SK-N-MC (cell line): ENCODE measurements around the gene DLL1.
A peak's percentile ranks its signal among the peaks of the same experiment; 100 is the strongest.

Experiments
- DNase-seq: peaks from one replicate; pipeline ENCODE4 v3.0.0-alpha.2; 2011; ENCODE audit warnings: low read depth, low spot score
- H3K27ac ChIP-seq: fragments of 200-600 bp; sonication (generic); 2 replicates; pipeline ENCODE4 v1.5.1; 2016; ENCODE audit warnings: mixed run types
- H3K36me3 ChIP-seq: fragments of 200-600 bp; sonication (generic); 2 replicates; pipeline ENCODE4 v1.6.1; 2017; ENCODE audit warnings: antibody characterized with exemption, low read length, mixed read lengths; ENCODE audit not compliant: insufficient read depth
- H3K4me3 ChIP-seq: fragments of 200-600 bp; sonication (generic); 2 replicates; pipeline ENCODE4 v1.5.1; 2016
- H3K9ac ChIP-seq: fragments of 200-600 bp; sonication (generic); 2 replicates; pipeline ENCODE4 v1.8.0; 2017; ENCODE audit warnings: mixed run types, mixed read lengths; ENCODE audit not compliant: insufficient read length
- H3K9me3 ChIP-seq: fragments of 200-600 bp; sonication (generic); 2 replicates; pipeline ENCODE4 v1.6.1; 2017; ENCODE audit warnings: low read depth, mild to moderate bottlenecking, antibody characterized with exemption, low read length, moderate library complexity, mixed read lengths
- EZH2 ChIP-seq: fragments of 200-600 bp; sonication (generic); IDR thresholded peaks from one replicate; pipeline ENCODE4 v1.6.1; 2017; ENCODE audit warnings: antibody characterized with exemption
- FOXP2 ChIP-seq: optimal IDR thresholded peaks from 2 replicates; pipeline ENCODE3; 2011; ENCODE audit warnings: mild to moderate bottlenecking, moderate library complexity; ENCODE audit not compliant: insufficient read depth; ENCODE audit errors: extremely low read length, control extremely low read depth
- POLR2AphosphoS5 ChIP-seq: IDR thresholded peaks from 2 replicates; pipeline ENCODE4 v1.6.1; 2012; ENCODE audit warnings: mild to moderate bottlenecking, low read depth, low read length, borderline replicate concordance

Gene DLL1

GRCh38 chr6:170292111-170292406, 1.2 kb upstream of the DLL1 start:
- Histone ChIP-seq H3K27ac (no peak overlapping the region), H3K9ac (no peak overlapping the region), H3K9me3 (no peaks in the 10 kb centered on the region), H3K36me3 (no peaks in the 10 kb centered on the region), H3K4me3 (peak overlapping the region; percentile 78)
- no peak for DNase-seq
- no peak for TF ChIP-seq POLR2AphosphoS5
- no peak for TF ChIP-seq EZH2
- TF ChIP-seq FOXP2, result no peak

- no peaks in the 10 kb centered on the region for H3K36me3 ChIP-seq
- no peak for TF ChIP-seq EZH2
- TF ChIP-seq POLR2AphosphoS5, result no peak
- no peak for TF ChIP-seq FOXP2
- no peak overlapping the region for H3K9ac ChIP-seq
- H3K9me3 ChIP-seq, result no peaks in the 10 kb centered on the region
- no peak overlapping the region for H3K27ac ChIP-seq
- no peak for DNase-seq
- H3K4me3 ChIP-seq, result peak overlapping the region; percentile 78
Measured at GRCh38 chr6:170291271-170292110, 613 bp upstream of the DLL1 start.

- Histone ChIP-seq H3K9me3 (no peaks in the 10 kb centered on the region), H3K9ac (no peak overlapping the region), H3K27ac (no peak overlapping the region), H3K4me3 (peak overlapping the region; percentile 83), H3K36me3 (no peaks in the 10 kb centered on the region)
- DNase-seq, result no peak
- no peak for TF ChIP-seq POLR2AphosphoS5
- TF ChIP-seq FOXP2, result no peak
- no peak for TF ChIP-seq EZH2
Measured at GRCh38 chr6:170289951-170290295, 955 bp downstream of the DLL1 start.

DNA sequence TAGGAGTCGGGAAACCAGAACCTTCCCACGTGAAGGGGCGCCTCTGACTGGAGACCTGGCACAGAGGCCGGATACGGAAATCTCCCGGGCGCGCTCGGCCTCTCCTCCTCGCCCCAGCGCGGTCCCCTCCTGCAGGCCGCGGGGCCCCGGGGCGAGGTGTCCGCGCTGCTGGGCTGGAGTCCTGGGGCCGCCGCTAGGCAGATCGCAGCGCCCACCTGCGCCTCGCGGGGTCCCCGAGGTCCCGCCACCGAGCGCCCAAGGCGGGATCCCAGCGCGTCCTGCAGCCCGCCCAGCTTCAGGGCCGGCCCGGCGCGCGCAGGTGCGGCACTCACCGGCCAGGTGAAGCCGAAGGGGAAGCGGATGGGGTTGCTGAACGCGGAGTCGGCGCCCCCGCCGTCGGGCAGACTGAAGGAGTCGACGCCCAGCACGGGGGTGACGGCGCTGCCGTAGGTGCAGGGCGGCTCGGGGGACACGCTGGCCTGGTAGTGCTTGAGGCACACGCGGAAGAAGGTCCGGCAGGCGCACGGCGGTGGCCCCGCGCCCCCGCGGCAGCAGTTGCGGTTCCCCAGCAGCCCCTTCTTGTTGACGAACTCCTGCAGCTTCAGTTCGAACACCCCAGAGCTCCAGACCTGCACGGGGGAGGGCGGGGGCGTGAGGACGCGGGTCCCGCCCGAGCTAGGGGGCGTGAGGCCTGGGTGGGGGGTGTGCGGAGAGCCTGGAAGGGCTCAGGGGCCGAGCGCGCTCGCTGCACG, 1.5 kb downstream of the DLL1 start:
- peak overlapping the region; percentile 83 for H3K4me3 ChIP-seq
- no peak for DNase-seq
- no peak overlapping the region for H3K27ac ChIP-seq
- H3K9me3 ChIP-seq, result no peaks in the 10 kb centered on the region
- no peaks in the 10 kb centered on the region for H3K36me3 ChIP-seq
- no peak overlapping the region for H3K9ac ChIP-seq
- no peak for TF ChIP-seq FOXP2
- no peak for TF ChIP-seq EZH2
- no peak for TF ChIP-seq POLR2AphosphoS5

- H3K9me3 ChIP-seq, result no peaks in the 10 kb centered on the region
- no peak for TF ChIP-seq FOXP2
- TF ChIP-seq POLR2AphosphoS5, result no peak
- no peak for TF ChIP-seq EZH2
- H3K9ac ChIP-seq, result no peak overlapping the region
- H3K27ac ChIP-seq, result no peak overlapping the region
- H3K4me3 ChIP-seq, result peak overlapping the region; percentile 83
- DNase-seq, result no peak
- no peaks in the 10 kb centered on the region for H3K36me3 ChIP-seq
Measured at GRCh38 chr6:170288852-170289179, 2.1 kb downstream of the DLL1 start.

- TF ChIP-seq FOXP2 (no peak), POLR2AphosphoS5 (no peak), EZH2 (no peak)
- H3K9ac ChIP-seq, result no peak overlapping the region
- H3K9me3 ChIP-seq, result no peaks in the 10 kb centered on the region
- no peak for DNase-seq
- H3K27ac ChIP-seq, result no peak overlapping the region
- no peak overlapping the region for H3K4me3 ChIP-seq
- H3K36me3 ChIP-seq, result no peaks in the 10 kb centered on the region
Measured at GRCh38 chr6:170288091-170288631, 2.7 kb downstream of the DLL1 start.

DNA sequence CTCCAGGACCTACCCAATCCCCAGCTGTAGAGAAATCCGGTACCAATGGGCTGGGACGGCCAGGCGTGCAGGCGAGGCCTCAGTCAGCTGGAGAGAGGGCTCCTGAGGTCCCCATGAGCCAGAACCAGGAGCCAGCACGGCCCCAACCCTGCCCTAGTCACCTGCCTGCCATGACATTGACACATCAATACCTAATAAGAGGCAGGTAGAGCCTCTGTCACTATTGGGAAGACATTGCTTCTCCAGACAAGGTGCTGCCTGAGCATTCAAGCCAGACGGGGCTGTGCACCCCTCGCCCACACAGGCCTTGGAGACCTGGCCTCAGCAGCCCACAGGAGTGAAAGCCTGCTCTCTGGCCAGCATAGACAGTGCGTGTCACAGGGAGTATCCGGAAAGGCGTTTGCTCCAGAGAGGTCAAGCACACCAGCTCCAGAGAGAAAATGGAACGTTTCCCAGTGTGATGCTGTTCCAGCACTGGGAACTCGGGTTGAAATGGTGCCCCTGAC, 3.5 kb downstream of the DLL1 start:
- TF ChIP-seq POLR2AphosphoS5 (no peak), EZH2 (no peak), FOXP2 (no peak)
- no peak for DNase-seq
- Histone ChIP-seq H3K36me3 (no peaks in the 10 kb centered on the region), H3K4me3 (no peak overlapping the region), H3K9ac (no peak overlapping the region), H3K27ac (no peak overlapping the region), H3K9me3 (no peaks in the 10 kb centered on the region)

DNA sequence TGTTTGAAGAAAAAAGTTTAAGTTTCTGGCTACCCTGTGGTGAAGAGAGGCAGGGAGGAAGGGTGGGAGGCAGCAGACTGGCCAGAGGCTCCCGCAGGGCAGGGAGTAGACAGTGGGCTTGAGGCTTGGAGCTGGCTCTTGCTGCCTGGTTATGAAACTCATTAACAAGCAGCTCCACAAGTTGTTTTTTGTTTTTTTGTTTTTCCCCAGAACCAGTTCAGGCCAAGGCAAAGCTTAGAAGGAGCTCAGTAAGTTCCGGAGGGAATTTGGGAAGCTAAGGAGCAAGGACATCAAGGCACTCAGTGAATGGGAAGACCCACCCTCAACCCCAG, 4.0 kb downstream of the DLL1 start:
- no peak for DNase-seq
- no peaks in the 10 kb centered on the region for H3K9me3 ChIP-seq
- no peak overlapping the region for H3K9ac ChIP-seq
- no peak overlapping the region for H3K27ac ChIP-seq
- TF ChIP-seq EZH2 (no peak), FOXP2 (no peak), POLR2AphosphoS5 (no peak)
- H3K4me3 ChIP-seq, result 0 out of 2 replicates have a peak overlapping the region, but pooled peaks have one; percentile 4
- no peaks in the 10 kb centered on the region for H3K36me3 ChIP-seq
